Measurements from ENCODE around the gene MRM3. TPM values are rescaled to one million over a fixed set of nuclear protein-coding genes. Genes with fewer than 3 reads are reported as not detected.

The MRM3 gene
- total RNA-seq, 4 donors from 2014 or later: 20.5 to 33.9 (median 27.8) TPM

- ATAC-seq: no peak
- no peaks in the 10 kb centered on the region for H3K27me3 ChIP-seq
- no peaks in the 10 kb centered on the region for H3K4me1 ChIP-seq
- TF ChIP-seq POLR2A (IDR thresholded peaks at IDR 0.05) (no peak), POLR2AphosphoS5 (IDR thresholded peaks at IDR 0.05) (no peak), EP300 (IDR thresholded peaks at IDR 0.05) (no peak)
- TF ChIP-seq, protein P1, sequence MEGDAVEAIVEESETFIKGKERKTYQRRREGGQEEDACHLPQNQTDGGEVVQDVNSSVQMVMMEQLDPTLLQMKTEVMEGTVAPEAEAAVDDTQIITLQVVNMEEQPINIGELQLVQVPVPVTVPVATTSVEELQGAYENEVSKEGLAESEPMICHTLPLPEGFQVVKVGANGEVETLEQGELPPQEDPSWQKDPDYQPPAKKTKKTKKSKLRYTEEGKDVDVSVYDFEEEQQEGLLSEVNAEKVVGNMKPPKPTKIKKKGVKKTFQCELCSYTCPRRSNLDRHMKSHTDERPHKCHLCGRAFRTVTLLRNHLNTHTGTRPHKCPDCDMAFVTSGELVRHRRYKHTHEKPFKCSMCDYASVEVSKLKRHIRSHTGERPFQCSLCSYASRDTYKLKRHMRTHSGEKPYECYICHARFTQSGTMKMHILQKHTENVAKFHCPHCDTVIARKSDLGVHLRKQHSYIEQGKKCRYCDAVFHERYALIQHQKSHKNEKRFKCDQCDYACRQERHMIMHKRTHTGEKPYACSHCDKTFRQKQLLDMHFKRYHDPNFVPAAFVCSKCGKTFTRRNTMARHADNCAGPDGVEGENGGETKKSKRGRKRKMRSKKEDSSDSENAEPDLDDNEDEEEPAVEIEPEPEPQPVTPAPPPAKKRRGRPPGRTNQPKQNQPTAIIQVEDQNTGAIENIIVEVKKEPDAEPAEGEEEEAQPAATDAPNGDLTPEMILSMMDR (IDR thresholded peaks at IDR 0.05): no peak
- WGBS, 2 donors (ENCODE audit: low coverage in 1 of 2): 85 to 90% methylated on average over 12 to 13 of the region's 14 CpGs
- H3K4me3 ChIP-seq: no peak overlapping the region
- H3K27ac ChIP-seq: no peak overlapping the region
- no peaks in the 10 kb centered on the region for H3K9me3 ChIP-seq
- H3K36me3 ChIP-seq: peaks cover 0 to 65% of the 10 kb centered on the region in 2 donors
Observed at GRCh38 chr17:812638-813204, 30.6 kb downstream of the MRM3 start.

DNA sequence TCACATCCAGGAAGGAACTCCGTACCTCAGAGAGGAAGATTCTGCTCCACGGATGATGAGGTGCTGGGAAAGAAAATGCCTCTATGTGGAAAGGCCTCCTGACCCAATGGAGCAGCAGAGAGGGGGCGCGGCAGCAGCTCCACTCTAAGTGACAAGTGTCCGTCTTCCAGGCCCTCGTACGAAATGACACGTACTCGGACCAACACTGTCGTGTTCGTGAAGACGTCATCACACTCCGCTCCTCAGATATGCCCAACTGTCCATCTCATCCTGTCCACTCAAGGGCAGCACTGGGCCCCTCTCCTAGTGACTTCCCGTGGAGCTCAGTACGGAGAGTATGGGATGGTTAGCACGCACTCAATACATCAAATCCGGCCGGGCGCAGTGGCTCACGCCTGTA lies 32.2 kb downstream of the MRM3 start:
- Histone ChIP-seq H3K4me1 (no peaks in the 10 kb centered on the region), H3K9me3 (no peaks in the 10 kb centered on the region), H3K27ac (no peak overlapping the region), H3K4me3 (no peak overlapping the region), H3K27me3 (no peaks in the 10 kb centered on the region), H3K36me3 (peaks cover 0 to 73% of the 10 kb centered on the region in 2 donors)
- WGBS, 2 donors (ENCODE audit: low coverage in 1 of 2): 88 to 93% methylated on average over 8 to 15 of the region's 20 CpGs
- no peak for TF ChIP-seq POLR2AphosphoS5 (IDR thresholded peaks at IDR 0.05)
- no peak for TF ChIP-seq EP300 (IDR thresholded peaks at IDR 0.05)
- TF ChIP-seq, protein P1 (IDR thresholded peaks at IDR 0.05): no peak
- no peak for TF ChIP-seq POLR2A (IDR thresholded peaks at IDR 0.05)
- no peak for ATAC-seq

- H3K4me3 ChIP-seq: no peak overlapping the region
- no peaks in the 10 kb centered on the region for H3K27me3 ChIP-seq
- no peaks in the 10 kb centered on the region for H3K4me1 ChIP-seq
- no peak for TF ChIP-seq POLR2A (IDR thresholded peaks at IDR 0.05)
- TF ChIP-seq EP300 (IDR thresholded peaks at IDR 0.05): no peak
- no peak for TF ChIP-seq POLR2AphosphoS5 (IDR thresholded peaks at IDR 0.05)
- TF ChIP-seq, protein P1 (IDR thresholded peaks at IDR 0.05): no peak
- WGBS, 2 donors (ENCODE audit: low coverage in 1 of 2): 80% methylated on average over 1 of the region's 19 CpGs; no CpG with 5 or more reads in 1 of the 2 donors
- ATAC-seq: no peak
- H3K9me3 ChIP-seq: no peaks in the 10 kb centered on the region
- peaks cover 0 to 79% of the 10 kb centered on the region in 2 donors for H3K36me3 ChIP-seq
- no peak overlapping the region for H3K27ac ChIP-seq
Observed at GRCh38 chr17:819251-819650, 37.1 kb downstream of the MRM3 start.

GRCh38 chr17:823501-823902 lies 41.3 kb downstream of the MRM3 start:
- Histone ChIP-seq H3K9me3 (no peaks in the 10 kb centered on the region), H3K4me3 (no peak overlapping the region), H3K27me3 (no peaks in the 10 kb centered on the region), H3K27ac (no peak overlapping the region), H3K36me3 (peaks cover 0 to 56% of the 10 kb centered on the region in 2 donors), H3K4me1 (no peaks in the 10 kb centered on the region)
- ATAC-seq: no peak
- TF ChIP-seq, protein P1 (IDR thresholded peaks at IDR 0.05): no peak
- TF ChIP-seq POLR2AphosphoS5 (IDR thresholded peaks at IDR 0.05): no peak
- TF ChIP-seq POLR2A (IDR thresholded peaks at IDR 0.05): no peak
- TF ChIP-seq EP300 (IDR thresholded peaks at IDR 0.05): no peak
- WGBS, 2 donors (ENCODE audit: low coverage in 1 of 2): 72 to 95% methylated on average over 3 to 4 of the region's 9 CpGs

GRCh38 chr17:824378-824777 lies 42.2 kb downstream of the MRM3 start:
- Histone ChIP-seq H3K36me3 (peaks cover 0 to 47% of the 10 kb centered on the region in 2 donors), H3K4me1 (no peaks in the 10 kb centered on the region), H3K27ac (peak overlapping the region in 1 of 4 donors; percentile 48), H3K27me3 (no peaks in the 10 kb centered on the region), H3K4me3 (no peak overlapping the region), H3K9me3 (no peaks in the 10 kb centered on the region)
- 100% methylated on average over 2 of the region's 16 CpGs; no CpG with 5 or more reads in 1 of the 2 donors for WGBS, 2 donors (ENCODE audit: low coverage in 1 of 2)
- peak; percentile 43 for ATAC-seq
- TF ChIP-seq EP300 (IDR thresholded peaks at IDR 0.05) (no peak), POLR2AphosphoS5 (IDR thresholded peaks at IDR 0.05) (no peak), POLR2A (IDR thresholded peaks at IDR 0.05) (no peak)
- TF ChIP-seq, protein P1 (IDR thresholded peaks at IDR 0.05): no peak

Data from gastroesophageal sphincter (tissue), 4 donors.